ENCODE measurements around the gene SLC18A3. TPM values are rescaled to one million over a fixed set of nuclear protein-coding genes. Genes with fewer than 3 reads are reported as not detected.

SLC18A3 gene
- total RNA-seq, 5 donors from 2014 or later (not counting 1 experiment from before 2014, with no cell fraction given), result not detected

DNA sequence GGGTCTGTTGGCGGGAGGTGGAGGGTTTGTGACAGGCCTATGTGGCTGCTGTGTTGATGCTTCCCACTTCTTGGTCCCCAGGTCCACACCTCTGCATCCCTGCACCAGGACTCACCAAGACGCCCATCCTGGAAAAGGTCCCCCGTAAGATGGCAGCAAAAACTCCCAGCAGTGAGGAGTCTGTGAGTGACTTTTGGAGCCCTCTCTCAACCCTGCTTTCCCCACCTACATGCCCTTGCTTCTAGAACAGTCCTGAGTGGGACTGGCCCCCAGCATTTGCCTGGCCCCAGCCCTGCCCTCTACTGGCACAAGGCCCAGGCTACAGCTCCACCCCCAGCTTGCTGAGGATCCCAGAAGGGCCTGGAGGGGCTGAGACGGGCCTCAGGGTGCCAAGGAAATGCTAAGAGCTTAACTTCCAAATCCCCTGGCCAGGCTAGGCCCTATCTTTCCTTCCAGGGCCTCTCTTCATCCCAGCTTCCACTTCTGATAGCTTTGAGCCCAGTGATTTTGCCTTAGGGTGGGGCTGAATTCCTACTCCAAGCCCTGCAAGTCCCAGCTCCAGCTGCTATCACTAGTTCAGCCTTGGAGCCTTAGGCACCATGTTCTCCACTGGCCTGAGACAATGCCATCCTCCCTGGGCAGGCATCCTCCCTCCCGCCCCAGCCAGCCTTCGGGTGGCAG lies 6.5 kb downstream of the SLC18A3 start:
- Histone ChIP-seq H3K36me3 (ENCODE audit: control insufficient read depth in 2 of 2, extremely low read depth in 1 of 2, insufficient read depth in 1 of 2, low read length in 1 of 2) (no peaks in the 10 kb centered on the region), H3K27me3 (replicated peaks in 1 of 2; ENCODE audit: control insufficient read depth in 2 of 2, extremely low read depth in 1 of 2, insufficient read depth in 2 of 2, low read length in 1 of 2) (peaks cover 3 to 77% of the 10 kb centered on the region in 2 experiments), H3K4me1 (ENCODE audit: control insufficient read depth in 1 of 2, extremely low read depth in 1 of 2, insufficient read depth in 2 of 2, low read length in 2 of 2) (peaks cover 0 to 5% of the 10 kb centered on the region in 2 experiments), H3K27ac (ENCODE audit: low read length) (no peak overlapping the region), H3K4me3 (ENCODE audit: control insufficient read depth in 1 of 2, extremely low read depth in 1 of 2, low read length in 1 of 2) (no peak overlapping the region), H3K9me3 (no peaks in the 10 kb centered on the region)
- Mint-ChIP-seq H3K27ac (no peak overlapping the region), H3K36me3 (no peaks in the 10 kb centered on the region), H3K27me3 (peaks cover 60 to 76% of the 10 kb centered on the region in 2 donors), H3K4me3 (no peak overlapping the region), H3K9me3 (peaks cover 0 to 6% (median 0%) of the 10 kb centered on the region in 3 donors), H3K4me1 (peaks cover 4 to 17% (median 8%) of the 10 kb centered on the region in 3 donors)
- ChIA-PET CTCF (no interaction called here), POLR2A (no interaction called here)
- ATAC-seq (replicated peaks in 1 of 4), result peak in 1 of 4 experiments; percentile 6
- DNase-seq, result no peak
- 79% methylated on average over 4 of the region's 6 CpGs for WGBS (ENCODE audit: insufficient coverage)

DNA sequence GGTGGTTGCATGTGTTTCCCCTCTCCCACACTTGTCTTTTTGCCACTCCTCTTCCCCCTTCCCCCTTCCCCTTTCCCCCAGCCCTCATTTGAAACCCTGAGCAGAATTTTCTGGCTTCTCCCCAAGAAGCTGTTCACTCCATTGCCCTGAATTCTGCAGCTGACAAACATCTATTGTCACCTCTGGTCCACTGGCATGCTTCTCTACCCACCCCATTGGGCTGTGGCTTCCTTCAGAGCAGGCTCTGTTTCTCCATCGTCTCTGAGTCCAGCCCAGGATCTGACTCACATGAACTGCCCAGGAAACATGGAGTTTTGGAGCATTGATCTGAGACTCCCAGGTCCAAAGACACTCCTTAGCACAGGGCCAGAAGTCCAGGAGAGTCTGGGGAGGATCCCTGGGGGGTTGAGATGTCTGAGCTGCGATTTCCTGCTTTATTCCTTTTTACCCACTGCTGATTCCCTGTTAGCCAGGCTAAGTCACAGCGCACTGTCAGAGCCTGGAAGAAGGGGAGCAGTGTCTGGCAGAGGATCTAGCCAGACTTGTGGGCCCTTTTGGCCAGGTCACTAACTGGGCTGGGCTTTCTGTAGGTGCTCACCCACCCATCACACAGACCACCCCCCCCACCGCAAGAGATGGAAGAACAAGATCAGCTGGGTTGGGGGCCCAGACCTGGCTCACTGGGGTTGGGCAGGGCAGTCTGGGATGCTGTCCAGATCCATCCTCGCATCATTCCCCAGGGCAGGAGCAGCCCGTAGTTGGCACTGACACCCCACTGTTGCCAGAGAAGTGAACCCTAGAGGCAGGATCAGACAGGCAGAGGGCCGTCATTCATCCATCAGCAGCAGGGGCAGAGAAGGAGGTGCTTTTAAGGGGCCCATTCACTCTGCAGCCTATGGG lies 7.3 kb downstream of the SLC18A3 start:
- DNase-seq, result no peak
- Histone ChIP-seq H3K36me3 (ENCODE audit: control insufficient read depth in 2 of 2, extremely low read depth in 1 of 2, insufficient read depth in 1 of 2, low read length in 1 of 2) (no peaks in the 10 kb centered on the region), H3K9me3 (no peaks in the 10 kb centered on the region), H3K27ac (ENCODE audit: low read length) (no peak overlapping the region), H3K4me1 (ENCODE audit: control insufficient read depth in 1 of 2, extremely low read depth in 1 of 2, insufficient read depth in 2 of 2, low read length in 2 of 2) (peaks cover 0 to 5% of the 10 kb centered on the region in 2 experiments), H3K27me3 (replicated peaks in 1 of 2; ENCODE audit: control insufficient read depth in 2 of 2, extremely low read depth in 1 of 2, insufficient read depth in 2 of 2, low read length in 1 of 2) (peaks cover 3 to 69% of the 10 kb centered on the region in 2 experiments), H3K4me3 (ENCODE audit: control insufficient read depth in 1 of 2, extremely low read depth in 1 of 2, low read length in 1 of 2) (no peak overlapping the region)
- H3K9me3 Mint-ChIP-seq, result peaks cover 0 to 2% (median 0%) of the 10 kb centered on the region in 3 donors
- POLR2A ChIA-PET, result no interaction called here
- no peak overlapping the region for H3K27ac Mint-ChIP-seq
- peaks cover 4 to 11% (median 7%) of the 10 kb centered on the region in 3 donors for H3K4me1 Mint-ChIP-seq
- 82% methylated on average over 6 of the region's 7 CpGs for WGBS (ENCODE audit: insufficient coverage)
- H3K4me3 Mint-ChIP-seq, result no peak overlapping the region
- H3K36me3 Mint-ChIP-seq, result no peaks in the 10 kb centered on the region
- CTCF ChIA-PET, result no interaction called here
- peaks cover 52 to 70% of the 10 kb centered on the region in 2 donors for H3K27me3 Mint-ChIP-seq
- no peak for ATAC-seq (replicated peaks in 1 of 4)

DNA sequence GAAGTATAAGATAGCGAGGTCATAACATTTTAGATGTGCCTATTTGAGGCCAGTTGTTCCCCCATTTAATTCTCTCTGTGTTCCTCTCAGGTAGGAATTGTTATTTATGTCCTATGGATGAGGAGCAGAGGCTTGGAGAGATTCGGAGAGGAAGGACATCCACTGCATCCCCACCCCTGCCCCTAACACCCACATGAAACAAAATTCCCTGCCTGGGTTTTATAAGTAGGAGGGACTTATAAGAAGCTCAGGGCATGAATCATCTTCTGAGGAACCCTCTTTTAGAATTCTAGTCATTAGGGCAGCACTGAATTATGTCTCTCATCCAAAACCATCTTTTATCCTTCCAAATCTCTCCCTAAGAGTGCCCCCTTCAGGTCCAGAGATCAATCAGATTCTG lies 8.7 kb downstream of the SLC18A3 start:
- H3K9me3 ChIP-seq, result no peaks in the 10 kb centered on the region
- ATAC-seq (replicated peaks in 1 of 4), result no peak
- no peak for DNase-seq
- POLR2A ChIA-PET, result no interaction called here
- H3K36me3 ChIP-seq (ENCODE audit: control insufficient read depth in 2 of 2, extremely low read depth in 1 of 2, insufficient read depth in 1 of 2, low read length in 1 of 2), result no peaks in the 10 kb centered on the region
- H3K27ac ChIP-seq (ENCODE audit: low read length), result no peak overlapping the region
- Mint-ChIP-seq H3K4me1 (peaks cover 1 to 4% (median 2%) of the 10 kb centered on the region in 3 donors), H3K36me3 (no peaks in the 10 kb centered on the region), H3K4me3 (no peak overlapping the region), H3K27ac (no peak overlapping the region), H3K9me3 (no peaks in the 10 kb centered on the region), H3K27me3 (peaks cover 44 to 59% of the 10 kb centered on the region in 2 donors)
- no peak overlapping the region for H3K4me3 ChIP-seq (ENCODE audit: control insufficient read depth in 1 of 2, extremely low read depth in 1 of 2, low read length in 1 of 2)
- peaks cover 0 to 5% of the 10 kb centered on the region in 2 experiments for H3K4me1 ChIP-seq (ENCODE audit: control insufficient read depth in 1 of 2, extremely low read depth in 1 of 2, insufficient read depth in 2 of 2, low read length in 2 of 2)
- no CpG with 5 or more reads among the region's 2 CpGs for WGBS (ENCODE audit: insufficient coverage)
- CTCF ChIA-PET, result no interaction called here
- peaks cover 0 to 62% of the 10 kb centered on the region in 2 experiments for H3K27me3 ChIP-seq (replicated peaks in 1 of 2; ENCODE audit: control insufficient read depth in 2 of 2, extremely low read depth in 1 of 2, insufficient read depth in 2 of 2, low read length in 1 of 2)

DNA sequence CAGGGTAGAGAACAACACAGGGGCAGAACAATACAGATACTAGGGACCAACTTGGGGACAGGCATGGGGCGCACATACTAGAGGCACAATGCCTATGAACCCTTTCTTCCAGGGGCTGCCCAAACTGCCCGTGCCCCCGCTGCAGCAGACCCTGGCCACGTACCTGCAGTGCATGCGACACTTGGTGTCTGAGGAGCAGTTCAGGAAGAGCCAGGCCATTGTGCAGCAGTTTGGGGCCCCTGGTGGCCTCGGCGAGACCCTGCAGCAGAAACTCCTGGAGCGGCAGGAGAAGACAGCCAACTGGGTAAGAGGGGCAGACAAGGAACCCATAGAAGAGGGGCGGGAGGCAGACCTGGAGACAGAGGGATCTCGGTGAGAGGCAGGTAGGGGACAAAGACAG lies 9.5 kb downstream of the SLC18A3 start:
- no peak overlapping the region for H3K27ac Mint-ChIP-seq
- ChIA-PET CTCF (no interaction called here), POLR2A (no interaction called here)
- H3K27ac ChIP-seq (ENCODE audit: low read length), result no peak overlapping the region
- H3K4me1 ChIP-seq (ENCODE audit: control insufficient read depth in 1 of 2, extremely low read depth in 1 of 2, insufficient read depth in 2 of 2, low read length in 2 of 2), result peaks cover 0 to 2% of the 10 kb centered on the region in 2 experiments
- H3K27me3 Mint-ChIP-seq, result peaks cover 42 to 55% of the 10 kb centered on the region in 2 donors
- H3K4me1 Mint-ChIP-seq, result peaks cover 0 to 2% (median 1%) of the 10 kb centered on the region in 3 donors
- no peak overlapping the region for H3K4me3 Mint-ChIP-seq
- DNase-seq, result no peak
- H3K36me3 Mint-ChIP-seq, result no peaks in the 10 kb centered on the region
- H3K4me3 ChIP-seq (ENCODE audit: control insufficient read depth in 1 of 2, extremely low read depth in 1 of 2, low read length in 1 of 2), result no peak overlapping the region
- H3K36me3 ChIP-seq (ENCODE audit: control insufficient read depth in 2 of 2, extremely low read depth in 1 of 2, insufficient read depth in 1 of 2, low read length in 1 of 2), result no peaks in the 10 kb centered on the region
- ATAC-seq (replicated peaks in 1 of 4), result no peak
- H3K9me3 ChIP-seq, result no peaks in the 10 kb centered on the region
- no peaks in the 10 kb centered on the region for H3K9me3 Mint-ChIP-seq
- 64% methylated on average over 10 of the region's 10 CpGs for WGBS (ENCODE audit: insufficient coverage)
- H3K27me3 ChIP-seq (replicated peaks in 1 of 2; ENCODE audit: control insufficient read depth in 2 of 2, extremely low read depth in 1 of 2, insufficient read depth in 2 of 2, low read length in 1 of 2), result peaks cover 0 to 57% of the 10 kb centered on the region in 2 experiments

DNA sequence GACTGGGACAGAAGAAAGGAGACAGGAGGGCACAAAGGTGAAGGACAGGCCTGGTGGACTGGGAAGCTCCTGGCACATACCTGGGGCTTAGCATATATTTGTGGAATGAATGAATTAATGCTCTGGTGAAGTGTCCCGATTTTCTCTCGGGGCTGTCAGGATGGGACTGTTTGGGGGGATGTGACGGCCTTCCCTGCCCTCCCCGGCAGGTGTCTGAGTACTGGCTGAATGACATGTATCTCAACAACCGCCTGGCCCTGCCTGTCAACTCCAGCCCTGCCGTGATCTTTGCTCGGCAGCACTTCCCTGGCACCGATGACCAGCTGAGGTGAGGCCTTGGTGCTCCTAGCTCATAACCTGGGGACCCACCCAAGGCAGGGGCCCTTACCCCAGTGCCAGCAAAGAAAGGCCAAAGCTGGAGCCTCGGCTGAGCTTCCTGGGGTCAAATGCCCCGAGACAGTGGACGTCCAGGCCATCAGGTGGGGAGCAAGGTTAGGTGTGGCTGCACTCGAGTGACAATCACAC lies 10.2 kb downstream of the SLC18A3 start:
- no peaks in the 10 kb centered on the region for H3K9me3 Mint-ChIP-seq
- no peak overlapping the region for H3K4me3 Mint-ChIP-seq
- ChIA-PET POLR2A (no interaction called here), CTCF (no interaction called here)
- peaks cover 0 to 1% (median 0%) of the 10 kb centered on the region in 3 donors for H3K4me1 Mint-ChIP-seq
- no peaks in the 10 kb centered on the region for H3K4me1 ChIP-seq (ENCODE audit: control insufficient read depth in 1 of 2, extremely low read depth in 1 of 2, insufficient read depth in 2 of 2, low read length in 2 of 2)
- H3K27me3 Mint-ChIP-seq, result peaks cover 37 to 50% of the 10 kb centered on the region in 2 donors
- H3K27me3 ChIP-seq (replicated peaks in 1 of 2; ENCODE audit: control insufficient read depth in 2 of 2, extremely low read depth in 1 of 2, insufficient read depth in 2 of 2, low read length in 1 of 2), result peaks cover 0 to 50% of the 10 kb centered on the region in 2 experiments
- H3K36me3 Mint-ChIP-seq, result no peaks in the 10 kb centered on the region
- ATAC-seq (replicated peaks in 1 of 4) (no peak), DNase-seq (no peak)
- H3K4me3 ChIP-seq (ENCODE audit: control insufficient read depth in 1 of 2, extremely low read depth in 1 of 2, low read length in 1 of 2), result no peak overlapping the region
- no peak overlapping the region for H3K27ac Mint-ChIP-seq
- no peaks in the 10 kb centered on the region for H3K9me3 ChIP-seq
- H3K36me3 ChIP-seq (ENCODE audit: control insufficient read depth in 2 of 2, extremely low read depth in 1 of 2, insufficient read depth in 1 of 2, low read length in 1 of 2), result no peaks in the 10 kb centered on the region
- 84% methylated on average over 8 of the region's 12 CpGs for WGBS (ENCODE audit: insufficient coverage)
- H3K27ac ChIP-seq (ENCODE audit: low read length), result no peak overlapping the region

DNA sequence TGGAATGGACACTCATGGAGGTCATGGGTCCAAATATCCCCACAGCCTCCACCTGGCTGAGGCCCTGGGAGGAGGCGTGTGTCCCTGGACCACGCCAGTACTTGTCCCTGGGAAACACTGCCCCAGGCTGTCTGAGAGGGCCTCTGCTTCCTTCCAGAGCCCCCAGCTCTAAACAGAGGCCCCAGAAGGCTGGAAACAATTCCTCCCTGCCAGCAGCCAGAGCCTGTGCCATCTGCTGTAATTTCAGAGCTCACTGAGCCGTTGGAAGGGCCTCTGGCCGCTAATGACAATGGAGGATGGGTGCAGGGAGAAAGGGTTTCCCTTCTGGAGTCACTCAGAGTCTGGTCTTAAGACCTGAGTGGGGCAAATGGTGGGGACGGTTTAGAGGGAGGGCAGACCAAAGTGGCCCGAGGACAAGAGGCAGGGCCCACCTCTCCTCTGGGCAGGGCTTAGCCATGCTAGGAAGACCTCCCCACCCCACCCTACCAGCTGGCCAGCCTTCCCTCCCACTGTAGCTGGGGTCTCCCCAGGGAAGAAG lies 10.8 kb downstream of the SLC18A3 start:
- H3K4me1 Mint-ChIP-seq, result no peaks in the 10 kb centered on the region
- ChIA-PET CTCF (no interaction called here), POLR2A (no interaction called here)
- H3K9me3 Mint-ChIP-seq, result no peaks in the 10 kb centered on the region
- WGBS (ENCODE audit: insufficient coverage), result 63% methylated on average over 4 of the region's 6 CpGs
- Histone ChIP-seq H3K27ac (ENCODE audit: low read length) (no peak overlapping the region), H3K9me3 (no peaks in the 10 kb centered on the region), H3K36me3 (ENCODE audit: control insufficient read depth in 2 of 2, extremely low read depth in 1 of 2, insufficient read depth in 1 of 2, low read length in 1 of 2) (no peaks in the 10 kb centered on the region), H3K27me3 (replicated peaks in 1 of 2; ENCODE audit: control insufficient read depth in 2 of 2, extremely low read depth in 1 of 2, insufficient read depth in 2 of 2, low read length in 1 of 2) (peaks cover 0 to 49% of the 10 kb centered on the region in 2 experiments), H3K4me1 (ENCODE audit: control insufficient read depth in 1 of 2, extremely low read depth in 1 of 2, insufficient read depth in 2 of 2, low read length in 2 of 2) (no peaks in the 10 kb centered on the region), H3K4me3 (ENCODE audit: control insufficient read depth in 1 of 2, extremely low read depth in 1 of 2, low read length in 1 of 2) (no peak overlapping the region)
- DNase-seq (no peak), ATAC-seq (replicated peaks in 1 of 4) (no peak)
- H3K4me3 Mint-ChIP-seq, result no peak overlapping the region
- H3K27me3 Mint-ChIP-seq, result peaks cover 32 to 44% of the 10 kb centered on the region in 2 donors
- no peaks in the 10 kb centered on the region for H3K36me3 Mint-ChIP-seq
- H3K27ac Mint-ChIP-seq, result no peak overlapping the region
